ENCODE data around the gene GNAI2.

GRCh38 chr3:50239649-50240048 lies 3.6 kb downstream of the GNAI2 start:
- TF ChIP-seq POLR2A (IDR thresholded peaks at IDR 0.05), result no peak
- TF ChIP-seq, protein P1, sequence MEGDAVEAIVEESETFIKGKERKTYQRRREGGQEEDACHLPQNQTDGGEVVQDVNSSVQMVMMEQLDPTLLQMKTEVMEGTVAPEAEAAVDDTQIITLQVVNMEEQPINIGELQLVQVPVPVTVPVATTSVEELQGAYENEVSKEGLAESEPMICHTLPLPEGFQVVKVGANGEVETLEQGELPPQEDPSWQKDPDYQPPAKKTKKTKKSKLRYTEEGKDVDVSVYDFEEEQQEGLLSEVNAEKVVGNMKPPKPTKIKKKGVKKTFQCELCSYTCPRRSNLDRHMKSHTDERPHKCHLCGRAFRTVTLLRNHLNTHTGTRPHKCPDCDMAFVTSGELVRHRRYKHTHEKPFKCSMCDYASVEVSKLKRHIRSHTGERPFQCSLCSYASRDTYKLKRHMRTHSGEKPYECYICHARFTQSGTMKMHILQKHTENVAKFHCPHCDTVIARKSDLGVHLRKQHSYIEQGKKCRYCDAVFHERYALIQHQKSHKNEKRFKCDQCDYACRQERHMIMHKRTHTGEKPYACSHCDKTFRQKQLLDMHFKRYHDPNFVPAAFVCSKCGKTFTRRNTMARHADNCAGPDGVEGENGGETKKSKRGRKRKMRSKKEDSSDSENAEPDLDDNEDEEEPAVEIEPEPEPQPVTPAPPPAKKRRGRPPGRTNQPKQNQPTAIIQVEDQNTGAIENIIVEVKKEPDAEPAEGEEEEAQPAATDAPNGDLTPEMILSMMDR (IDR thresholded peaks at IDR 0.05), result no peak
